ENCODE results near the gene ZFC3H1.

DNA sequence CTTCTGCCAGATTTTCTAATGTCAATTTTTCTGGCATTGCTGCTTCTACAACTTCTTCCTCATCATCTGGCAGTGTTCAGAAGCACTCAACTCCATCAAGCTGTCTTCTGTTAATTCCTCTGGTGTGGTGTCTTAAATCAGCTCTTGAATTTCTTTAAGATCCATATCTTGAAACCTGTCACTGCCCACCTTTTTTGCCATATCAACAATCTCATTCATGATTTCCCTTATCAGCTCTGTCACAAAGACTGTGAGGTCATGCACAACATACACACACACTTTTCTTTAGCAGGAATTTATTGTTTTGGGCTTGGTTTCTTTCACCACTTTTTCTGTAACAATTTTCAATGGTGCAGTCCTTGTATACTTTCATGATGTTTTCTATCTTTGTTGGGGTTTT, 7.7 kb upstream of the ZFC3H1 start:
- TF ChIP-seq POLR2A (IDR thresholded peaks at IDR 0.05; ENCODE audit: low read depth, low read length) (no peak), POLR2AphosphoS5 (IDR thresholded peaks at IDR 0.05; ENCODE audit: low read depth, low read length) (no peak), TAF1 (IDR thresholded peaks at IDR 0.05; ENCODE audit: borderline replicate concordance, low read depth, low read length) (no peak)
